Measurements from ENCODE around the gene TRIM75.

- TF ChIP-seq POLR2A (IDR thresholded peaks at IDR 0.05) = no peak
- no peak for TF ChIP-seq CTCF (IDR thresholded peaks at IDR 0.05)
- no peak for TF ChIP-seq EP300 (IDR thresholded peaks at IDR 0.05)
- TF ChIP-seq POLR2AphosphoS5 (IDR thresholded peaks at IDR 0.05) = no peak
Observed at GRCh38 chr4:165106518-165106917, 52.9 kb downstream of the TRIM75 start.

Measured in suprapubic skin (tissue), 4 donors.